WTC11 (cell line): Measurements from ENCODE around the gene UAP1. TPM values are rescaled to one million over a fixed set of nuclear protein-coding genes. Genes with fewer than 3 reads are reported as not detected.

Experiments
- ATAC-seq: fragments of 200-7000 bp; cut with Tn5 transposase; 2 replicates; pipeline ENCODE4 v1.10.0; 2021; ENCODE audit warnings: mild to moderate bottlenecking, moderate library complexity
- CTCF ChIA-PET: fragments of 300-600 bp; sonication (Branson Sonifier 250); formaldehyde crosslinking; loops from one replicate; lab custom pipeline; 2021; ENCODE audit warnings: antibody characterized with exemption; lab: Charles Lee
- POLR2A ChIA-PET: fragments of 350-600 bp; sonication (Branson Sonifier 250); formaldehyde crosslinking; loops from one replicate; lab custom pipeline; 2021; ENCODE audit warnings: antibody characterized with exemption; lab: Charles Lee
- DNase-seq: peaks from one replicate; pipeline ENCODE4 v3.0.0; 2021; ENCODE audit warnings: low spot score
- H3K27ac Mint-ChIP-seq: 2 replicates; pipeline ENCODE4 v1.8.0; 2021; ENCODE audit warnings: mixed read lengths
- H3K27me3 Mint-ChIP-seq: 2 replicates; pipeline ENCODE4 v1.8.0; 2021; ENCODE audit warnings: low read depth, mild to moderate bottlenecking, moderate library complexity, mixed read lengths
- H3K36me3 Mint-ChIP-seq: 2 replicates; pipeline ENCODE4 v1.8.0; 2021; ENCODE audit warnings: mixed read lengths
- H3K4me1 Mint-ChIP-seq: 2 replicates; pipeline ENCODE4 v1.8.0; 2022; ENCODE audit warnings: mixed read lengths
- H3K4me3 Mint-ChIP-seq: 2 replicates; pipeline ENCODE4 v1.8.0; 2021; ENCODE audit warnings: mild to moderate bottlenecking, moderate library complexity, mixed read lengths
- H3K9me3 Mint-ChIP-seq: 2 replicates; pipeline ENCODE4 v1.8.0; 2021; ENCODE audit warnings: mixed read lengths
- AR ChIP-seq: fragments of 250-450 bp; sonication (Bioruptor Pico); IDR thresholded peaks from 2 replicates; pipeline ENCODE4 v1.9.0; 2021; ENCODE audit warnings: mild to moderate bottlenecking
- CREM ChIP-seq: sonication (generic); formaldehyde crosslinking; IDR thresholded peaks from 2 replicates; pipeline ENCODE4 v1.8.1; 2022; ENCODE audit warnings: mild to moderate bottlenecking, missing genetic modification reagents, moderate library complexity
- E2F5 ChIP-seq: sonication (generic); formaldehyde crosslinking; IDR thresholded peaks from 2 replicates; pipeline ENCODE4 v1.8.1; 2022; ENCODE audit warnings: mild to moderate bottlenecking, moderate library complexity, missing genetic modification reagents
- ETV6 ChIP-seq: sonication (generic); formaldehyde crosslinking; IDR thresholded peaks from 2 replicates; pipeline ENCODE4 v1.8.1; 2022; ENCODE audit warnings: mild to moderate bottlenecking, missing genetic modification reagents
- FOXP4 ChIP-seq: sonication (generic); formaldehyde crosslinking; IDR thresholded peaks from 2 replicates; pipeline ENCODE4 v1.8.0; 2022; ENCODE audit warnings: mild to moderate bottlenecking, missing genetic modification reagents
- GABPB1 ChIP-seq: sonication (generic); formaldehyde crosslinking; IDR thresholded peaks from 2 replicates; pipeline ENCODE4 v1.8.1; 2023; ENCODE audit warnings: mild to moderate bottlenecking, missing genetic modification reagents
- KAT7 ChIP-seq: sonication (generic); formaldehyde crosslinking; IDR thresholded peaks from 2 replicates; pipeline ENCODE4 v1.8.1; 2023; ENCODE audit warnings: missing genetic modification reagents, mild to moderate bottlenecking, borderline replicate concordance
- MAX ChIP-seq: sonication (generic); formaldehyde crosslinking; IDR thresholded peaks from 2 replicates; pipeline ENCODE4 v1.8.0; 2022; ENCODE audit warnings: mild to moderate bottlenecking, missing genetic modification reagents
- NFE2L1 ChIP-seq: sonication (generic); formaldehyde crosslinking; IDR thresholded peaks from 2 replicates; pipeline ENCODE4 v1.8.1; 2023; ENCODE audit warnings: missing genetic modification reagents
- NR1H2 ChIP-seq: sonication (generic); formaldehyde crosslinking; IDR thresholded peaks from 2 replicates; pipeline ENCODE4 v1.9.0; 2021; ENCODE audit warnings: mild to moderate bottlenecking, moderate library complexity, missing genetic modification reagents
- NR2C2 ChIP-seq: sonication (generic); formaldehyde crosslinking; IDR thresholded peaks from 2 replicates; pipeline ENCODE4 v1.8.0; 2022; ENCODE audit warnings: mild to moderate bottlenecking, missing genetic modification reagents
- OVOL2 ChIP-seq: fragments of 250-450 bp; sonication (Bioruptor Pico); IDR thresholded peaks from 2 replicates; pipeline ENCODE4 v1.9.0; 2021; ENCODE audit warnings: mild to moderate bottlenecking, borderline replicate concordance
- RELA ChIP-seq: sonication (generic); formaldehyde crosslinking; IDR thresholded peaks from 2 replicates; pipeline ENCODE4 v1.8.1; 2022; ENCODE audit warnings: missing genetic modification reagents, mild to moderate bottlenecking, borderline replicate concordance
- SMAD3 ChIP-seq: sonication (generic); formaldehyde crosslinking; IDR thresholded peaks from 2 replicates; pipeline ENCODE4 v1.8.0; 2022; ENCODE audit warnings: missing genetic modification reagents, mild to moderate bottlenecking, borderline replicate concordance
- SMAD4 ChIP-seq: sonication (generic); formaldehyde crosslinking; IDR thresholded peaks from 2 replicates; pipeline ENCODE4 v1.8.0; 2022; ENCODE audit warnings: mild to moderate bottlenecking, missing genetic modification reagents
- TEAD1 ChIP-seq: sonication (generic); formaldehyde crosslinking; IDR thresholded peaks from 2 replicates; pipeline ENCODE4 v1.8.0; 2022; ENCODE audit warnings: mild to moderate bottlenecking, missing genetic modification reagents
- ZNF138 ChIP-seq: sonication (generic); formaldehyde crosslinking; conservative IDR thresholded peaks from 2 replicates; pipeline ENCODE4 v1.8.1; 2022; ENCODE audit warnings: mild to moderate bottlenecking, moderate library complexity, missing genetic modification reagents
- ZNF396 ChIP-seq: fragments of 250-450 bp; sonication (Bioruptor Pico); IDR thresholded peaks from 2 replicates; pipeline ENCODE4 v1.8.0; 2021; ENCODE audit warnings: mild to moderate bottlenecking, moderate library complexity, borderline replicate concordance
- ZNF423 ChIP-seq: fragments of 250-450 bp; sonication (Bioruptor Pico); IDR thresholded peaks from 2 replicates; pipeline ENCODE4 v2.1.2; 2022; ENCODE audit warnings: mild to moderate bottlenecking, moderate library complexity
- ZNF532 ChIP-seq: fragments of 250-450 bp; sonication (Bioruptor Pico); IDR thresholded peaks from 2 replicates; pipeline ENCODE4 v1.9.0; 2021; ENCODE audit warnings: mild to moderate bottlenecking, borderline replicate concordance
- ZNF671 ChIP-seq: fragments of 250-450 bp; sonication (Bioruptor Pico); IDR thresholded peaks from 2 replicates; pipeline ENCODE4 v1.8.0; 2021; ENCODE audit warnings: mild to moderate bottlenecking
- total RNA-seq: library from RNA; stranded (reverse); gene quantifications from 3 replicates; pipeline ENCODE4 v1.2.3, GENCODE V29; 2021

Gene UAP1
- total RNA-seq, 1 experiment from 2014 or later = 31.1 TPM

GRCh38 chr1:162549001-162549400 lies 12.5 kb upstream of the UAP1 start (continued):
- TF ChIP-seq KAT7 (CRISPR knock-in tag) (no peak), CREM (CRISPR knock-in tag) (no peak), RELA (CRISPR knock-in tag) (no peak), SMAD4 (CRISPR knock-in tag) (no peak), E2F5 (no peak), ZNF138 (CRISPR knock-in tag) (no peak), SMAD3 (CRISPR knock-in tag) (no peak), ZNF423 (CRISPR knock-in tag) (no peak)

GRCh38 chr1:162550925-162551324 lies 10.6 kb upstream of the UAP1 start:
- CTCF ChIA-PET = interaction anchor here (1.0 kb wide), 1 partner anchor 193 kb away, joined by 3 read pairs; no protein-coding TSS in a partner anchor
- TF ChIP-seq GABPB1 (CRISPR knock-in tag) (no peak), NR2C2 (no peak), ZNF396 (CRISPR knock-in tag) (no peak), AR (CRISPR knock-in tag) (no peak), ZNF671 (CRISPR knock-in tag) (no peak)

GRCh38 chr1:162551969-162552683 lies 9.4 kb upstream of the UAP1 start:
- ATAC-seq = no peak
- Mint-ChIP-seq H3K4me3 (no peak overlapping the region), H3K27ac (no peak overlapping the region)
- no peak for DNase-seq
- CTCF ChIA-PET = interaction anchor here (0.7 kb wide), 1 partner anchor 54 kb away, joined by 3 read pairs; no protein-coding TSS in a partner anchor
- TF ChIP-seq NFE2L1 (CRISPR knock-in tag) = no peak
- no peak for TF ChIP-seq ZNF532 (CRISPR knock-in tag)
- TF ChIP-seq FOXP4 (CRISPR knock-in tag) = no peak
- no peak for TF ChIP-seq SMAD3 (CRISPR knock-in tag)
- TF ChIP-seq RELA (CRISPR knock-in tag) = no peak
- no peak for TF ChIP-seq ETV6 (CRISPR knock-in tag)
- no peak for TF ChIP-seq TEAD1
- TF ChIP-seq NR1H2 (CRISPR knock-in tag) = no peak
- no peak for TF ChIP-seq ZNF423 (CRISPR knock-in tag)
- TF ChIP-seq OVOL2 = no peak
- no peak for TF ChIP-seq MAX (CRISPR knock-in tag)
- TF ChIP-seq, all 79 proteins: peak for 0
- POLR2A ChIA-PET = no interaction called here
- peaks cover 8% of the 10 kb centered on the region for H3K4me1 Mint-ChIP-seq
- H3K27me3 Mint-ChIP-seq = no peaks in the 10 kb centered on the region
- H3K36me3 Mint-ChIP-seq = no peaks in the 10 kb centered on the region
- no peaks in the 10 kb centered on the region for H3K9me3 Mint-ChIP-seq

More at GRCh38 chr1:162550925-162551324, 10.6 kb upstream of the UAP1 start:
- POLR2A ChIA-PET = no interaction called here
- DNase-seq = no peak
- H3K9me3 Mint-ChIP-seq = no peaks in the 10 kb centered on the region
- no peak for ATAC-seq
- H3K4me1 Mint-ChIP-seq = peaks cover 8% of the 10 kb centered on the region
- H3K27ac Mint-ChIP-seq = no peak overlapping the region
- no peak overlapping the region for H3K4me3 Mint-ChIP-seq
- H3K27me3 Mint-ChIP-seq = no peaks in the 10 kb centered on the region
- H3K36me3 Mint-ChIP-seq = no peaks in the 10 kb centered on the region
